ENCODE data around the gene ZMIZ1.

The ZMIZ1 gene

DNA sequence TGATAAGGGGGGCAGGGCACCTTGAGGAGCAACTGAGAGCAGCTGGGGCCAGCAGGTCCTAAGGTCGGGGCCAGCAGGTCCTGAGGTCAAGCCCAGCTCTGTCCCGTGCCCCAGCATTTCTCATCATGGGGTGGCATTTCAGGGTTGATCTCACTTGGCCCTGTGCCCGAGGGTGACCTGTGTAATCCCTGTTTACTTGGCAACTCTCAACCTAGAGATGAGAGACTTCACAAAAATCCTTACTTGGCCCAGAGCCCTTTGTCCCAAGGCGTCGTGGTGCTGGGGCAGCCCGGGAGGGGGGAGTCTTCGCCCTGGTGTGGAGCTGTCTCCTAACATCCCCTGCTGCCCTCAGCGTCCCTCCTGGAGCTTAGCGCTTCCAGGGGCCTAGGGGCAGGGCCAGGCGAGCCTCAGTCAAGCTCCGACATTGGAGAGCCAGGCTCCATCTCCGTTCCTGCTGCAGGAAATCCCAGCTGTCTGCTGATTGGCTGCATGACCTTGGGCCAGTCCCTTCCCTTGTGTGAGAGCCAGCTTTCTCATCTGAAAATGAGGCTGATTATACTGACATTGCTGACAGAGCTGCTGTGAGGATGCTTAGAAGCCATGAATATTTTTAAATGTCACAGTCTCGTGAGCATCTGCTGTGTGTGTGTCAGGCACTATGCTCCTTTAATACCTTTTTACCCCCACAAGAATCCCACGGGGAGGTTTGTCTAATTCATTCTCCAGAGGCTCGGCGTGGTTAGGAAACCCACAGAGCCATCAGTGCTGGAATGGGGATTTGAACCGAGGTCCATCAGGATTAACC, 94.3 kb downstream of the ZMIZ1 start:
- no peak overlapping the region for H3K4me3 Mint-ChIP-seq
- H3K4me1 Mint-ChIP-seq (ENCODE audit: low read depth) = no peaks in the 10 kb centered on the region
- no peak for DNase-seq
- H3K9me3 Mint-ChIP-seq = no peaks in the 10 kb centered on the region
- H3K27ac Mint-ChIP-seq = no peak overlapping the region
- H3K27me3 Mint-ChIP-seq = no peaks in the 10 kb centered on the region
- H3K36me3 Mint-ChIP-seq (ENCODE audit: low read depth) = no peaks in the 10 kb centered on the region

DNA sequence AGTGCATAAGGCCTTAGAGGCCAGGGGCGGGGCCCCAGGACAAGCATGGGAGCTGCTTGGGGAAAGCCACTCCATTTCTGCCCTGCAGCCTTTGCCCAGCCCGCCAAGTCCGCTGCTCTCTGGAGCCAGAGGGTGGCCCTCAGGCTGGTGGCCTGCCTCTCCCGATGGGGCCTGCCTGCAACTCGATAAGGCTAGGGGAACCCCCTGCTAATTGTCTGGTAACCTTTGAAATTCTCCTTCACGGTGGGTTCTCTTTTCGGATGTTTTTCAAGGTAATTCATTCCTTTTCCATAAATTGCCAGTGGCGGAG, 94.9 kb downstream of the ZMIZ1 start:
- Mint-ChIP-seq H3K9me3 (no peaks in the 10 kb centered on the region), H3K27me3 (no peaks in the 10 kb centered on the region), H3K4me1 (ENCODE audit: low read depth) (no peaks in the 10 kb centered on the region), H3K36me3 (ENCODE audit: low read depth) (no peaks in the 10 kb centered on the region), H3K27ac (no peak overlapping the region), H3K4me3 (no peak overlapping the region)
- no peak for DNase-seq

- no peak overlapping the region for H3K4me3 Mint-ChIP-seq
- no peak for DNase-seq
- no peaks in the 10 kb centered on the region for H3K9me3 Mint-ChIP-seq
- H3K36me3 Mint-ChIP-seq (ENCODE audit: low read depth) = no peaks in the 10 kb centered on the region
- H3K27ac Mint-ChIP-seq = no peak overlapping the region
- H3K4me1 Mint-ChIP-seq (ENCODE audit: low read depth) = no peaks in the 10 kb centered on the region
- H3K27me3 Mint-ChIP-seq = no peaks in the 10 kb centered on the region
These were observed 95.3 kb downstream of the ZMIZ1 start for GRCh38 chr10:79164075-79164474.

DNA sequence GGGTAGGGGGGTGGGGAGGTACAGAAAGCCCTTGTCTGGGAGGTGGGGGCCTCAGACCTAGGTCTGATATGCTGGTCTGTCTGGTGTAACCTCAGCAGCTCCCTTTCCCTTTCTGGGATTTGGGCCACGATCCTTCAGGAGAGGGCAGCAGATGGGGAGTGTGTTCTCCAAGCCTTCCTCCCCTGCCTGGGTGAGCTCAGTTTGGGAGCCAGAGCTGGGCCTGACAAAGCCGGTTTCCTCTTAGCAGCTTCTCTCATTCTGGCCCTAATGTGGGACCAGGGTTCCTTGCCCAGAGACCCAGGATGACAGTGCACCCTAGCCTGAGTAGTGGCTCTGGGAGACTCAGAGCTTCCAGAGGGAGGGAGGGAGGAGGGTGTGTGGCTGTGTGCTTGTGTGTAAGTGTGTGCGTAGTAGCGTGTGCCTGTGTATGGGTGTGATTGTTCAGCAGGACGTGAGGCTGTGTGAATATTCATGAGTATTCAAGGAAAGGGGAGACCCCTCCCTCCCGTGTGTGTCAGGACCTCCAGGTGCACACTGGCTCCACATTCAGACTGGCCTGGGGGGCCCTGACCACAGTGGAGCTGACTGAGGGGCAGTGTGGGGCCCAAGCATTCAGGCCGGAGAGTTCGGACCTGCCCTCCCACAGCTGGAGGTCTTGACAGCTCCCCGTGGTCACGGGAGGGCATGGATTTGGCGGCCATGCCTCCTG, 96.5 kb downstream of the ZMIZ1 start:
- Mint-ChIP-seq H3K36me3 (ENCODE audit: low read depth) (no peaks in the 10 kb centered on the region), H3K27ac (no peak overlapping the region), H3K27me3 (no peaks in the 10 kb centered on the region), H3K4me1 (ENCODE audit: low read depth) (no peaks in the 10 kb centered on the region), H3K4me3 (no peak overlapping the region), H3K9me3 (no peaks in the 10 kb centered on the region)
- DNase-seq = no peak

DNA sequence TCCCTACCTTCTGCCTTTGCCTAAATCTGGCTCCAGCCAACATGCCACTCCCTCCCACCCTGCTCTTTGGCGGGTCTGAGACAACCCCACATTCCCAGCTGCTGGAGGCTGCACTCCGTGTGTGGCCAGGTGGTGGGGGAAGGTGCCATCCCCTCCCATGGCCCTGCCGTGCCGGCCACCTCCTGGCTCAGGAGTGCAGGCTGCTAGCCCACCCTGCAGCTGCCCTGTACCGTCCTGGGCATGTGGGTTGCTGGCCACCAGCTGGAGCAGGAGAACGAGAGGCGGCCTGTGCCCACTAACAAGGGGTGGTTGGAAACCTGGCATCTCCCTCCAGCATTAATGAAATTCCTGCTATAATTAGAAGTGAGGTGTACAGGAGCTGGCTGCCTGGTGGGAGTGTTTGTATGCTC, 97.6 kb downstream of the ZMIZ1 start:
- H3K36me3 Mint-ChIP-seq (ENCODE audit: low read depth) = no peaks in the 10 kb centered on the region
- no peak for DNase-seq
- H3K27me3 Mint-ChIP-seq = no peaks in the 10 kb centered on the region
- no peaks in the 10 kb centered on the region for H3K4me1 Mint-ChIP-seq (ENCODE audit: low read depth)
- H3K27ac Mint-ChIP-seq = no peak overlapping the region
- H3K9me3 Mint-ChIP-seq = no peaks in the 10 kb centered on the region
- H3K4me3 Mint-ChIP-seq = no peak overlapping the region

GRCh38 chr10:79166741-79167140, 98.0 kb downstream of the ZMIZ1 start:
- H3K36me3 Mint-ChIP-seq (ENCODE audit: low read depth) = no peaks in the 10 kb centered on the region
- H3K27ac Mint-ChIP-seq = no peak overlapping the region
- no peaks in the 10 kb centered on the region for H3K27me3 Mint-ChIP-seq
- no peaks in the 10 kb centered on the region for H3K4me1 Mint-ChIP-seq (ENCODE audit: low read depth)
- H3K9me3 Mint-ChIP-seq = no peaks in the 10 kb centered on the region
- H3K4me3 Mint-ChIP-seq = no peak overlapping the region
- no peak for DNase-seq

DNA sequence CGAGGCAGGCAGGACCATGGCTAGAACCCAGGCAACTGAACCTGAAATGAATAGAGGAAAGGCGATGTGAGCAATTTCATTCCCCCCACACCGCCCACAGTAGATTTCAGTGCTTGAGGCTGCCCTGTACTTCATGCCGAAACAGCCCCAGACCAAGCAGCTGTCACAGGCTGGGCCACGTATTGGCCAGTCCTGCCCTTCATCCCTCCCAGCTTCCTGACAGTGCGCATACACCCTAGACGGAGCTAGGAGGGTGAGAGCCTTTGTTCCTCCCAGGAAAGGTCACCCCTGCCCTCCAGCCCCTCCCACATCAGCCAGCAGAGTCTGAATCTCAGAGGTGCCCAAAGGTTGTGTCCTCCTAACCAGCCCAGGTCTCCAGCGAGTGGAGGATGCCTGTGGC, 98.8 kb downstream of the ZMIZ1 start:
- Mint-ChIP-seq H3K27me3 (no peaks in the 10 kb centered on the region), H3K4me3 (no peak overlapping the region), H3K27ac (no peak overlapping the region), H3K36me3 (ENCODE audit: low read depth) (no peaks in the 10 kb centered on the region), H3K9me3 (no peaks in the 10 kb centered on the region), H3K4me1 (ENCODE audit: low read depth) (no peaks in the 10 kb centered on the region)
- no peak for DNase-seq

DNA sequence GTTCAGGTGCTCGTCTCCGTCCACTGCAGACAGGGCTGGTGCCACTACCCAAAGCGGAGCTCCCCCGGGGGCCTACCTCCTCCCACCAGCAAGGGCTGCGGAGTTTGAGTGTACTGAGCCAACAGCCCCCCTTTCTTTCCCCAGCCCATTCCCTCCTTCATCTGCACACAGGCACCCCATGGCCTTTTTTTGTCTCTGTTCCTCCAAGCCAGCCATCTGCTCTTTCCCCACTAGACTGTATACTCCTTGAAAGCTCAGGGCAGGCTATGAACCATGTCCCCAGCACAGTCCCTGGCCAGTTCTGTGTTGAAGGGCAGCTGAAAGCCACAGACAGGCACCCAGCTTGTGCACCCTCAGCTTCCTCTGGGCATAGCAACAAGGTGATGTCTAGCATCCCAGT, 99.4 kb downstream of the ZMIZ1 start:
- Mint-ChIP-seq H3K27me3 (no peaks in the 10 kb centered on the region), H3K4me1 (ENCODE audit: low read depth) (no peaks in the 10 kb centered on the region), H3K27ac (no peak overlapping the region), H3K36me3 (ENCODE audit: low read depth) (no peaks in the 10 kb centered on the region), H3K4me3 (no peak overlapping the region), H3K9me3 (no peaks in the 10 kb centered on the region)
- DNase-seq = no peak

- DNase-seq = no peak
- no peak overlapping the region for H3K4me3 Mint-ChIP-seq
- no peaks in the 10 kb centered on the region for H3K27me3 Mint-ChIP-seq
- no peaks in the 10 kb centered on the region for H3K9me3 Mint-ChIP-seq
- no peaks in the 10 kb centered on the region for H3K36me3 Mint-ChIP-seq (ENCODE audit: low read depth)
- no peak overlapping the region for H3K27ac Mint-ChIP-seq
- no peaks in the 10 kb centered on the region for H3K4me1 Mint-ChIP-seq (ENCODE audit: low read depth)
These were observed 101.5 kb downstream of the ZMIZ1 start for GRCh38 chr10:79170226-79170752.

GRCh38 chr10:79170993-79171392, 102.2 kb downstream of the ZMIZ1 start:
- no peak overlapping the region for H3K4me3 Mint-ChIP-seq
- no peaks in the 10 kb centered on the region for H3K4me1 Mint-ChIP-seq (ENCODE audit: low read depth)
- no peaks in the 10 kb centered on the region for H3K27me3 Mint-ChIP-seq

GRCh38 chr10:79171504-79171903, 102.7 kb downstream of the ZMIZ1 start:
- H3K4me1 Mint-ChIP-seq (ENCODE audit: low read depth) = no peaks in the 10 kb centered on the region
- no peaks in the 10 kb centered on the region for H3K9me3 Mint-ChIP-seq
- no peak overlapping the region for H3K27ac Mint-ChIP-seq
- DNase-seq = no peak
- H3K36me3 Mint-ChIP-seq (ENCODE audit: low read depth) = no peaks in the 10 kb centered on the region
- no peaks in the 10 kb centered on the region for H3K27me3 Mint-ChIP-seq
- no peak overlapping the region for H3K4me3 Mint-ChIP-seq

More at GRCh38 chr10:79170993-79171392, 102.2 kb downstream of the ZMIZ1 start:
- no peak for DNase-seq
- Mint-ChIP-seq H3K27ac (no peak overlapping the region), H3K9me3 (no peaks in the 10 kb centered on the region), H3K36me3 (ENCODE audit: low read depth) (no peaks in the 10 kb centered on the region)

- H3K27ac Mint-ChIP-seq = no peak overlapping the region
- H3K27me3 Mint-ChIP-seq = no peaks in the 10 kb centered on the region
- DNase-seq = no peak
- H3K4me3 Mint-ChIP-seq = no peak overlapping the region
- H3K9me3 Mint-ChIP-seq = no peaks in the 10 kb centered on the region
- H3K4me1 Mint-ChIP-seq (ENCODE audit: low read depth) = no peaks in the 10 kb centered on the region
- H3K36me3 Mint-ChIP-seq (ENCODE audit: low read depth) = no peaks in the 10 kb centered on the region
These were observed 104.1 kb downstream of the ZMIZ1 start for GRCh38 chr10:79172881-79173280.

GRCh38 chr10:79173582-79174262, 105.0 kb downstream of the ZMIZ1 start:
- Mint-ChIP-seq H3K27me3 (no peaks in the 10 kb centered on the region), H3K27ac (no peak overlapping the region), H3K4me1 (ENCODE audit: low read depth) (no peaks in the 10 kb centered on the region), H3K4me3 (no peak overlapping the region), H3K9me3 (no peaks in the 10 kb centered on the region), H3K36me3 (ENCODE audit: low read depth) (no peaks in the 10 kb centered on the region)
- no peak for DNase-seq

GRCh38 chr10:79176052-79176501, 107.3 kb downstream of the ZMIZ1 start:
- DNase-seq = no peak
- Mint-ChIP-seq H3K27ac (no peak overlapping the region), H3K4me3 (no peak overlapping the region), H3K9me3 (no peaks in the 10 kb centered on the region), H3K36me3 (ENCODE audit: low read depth) (no peaks in the 10 kb centered on the region), H3K4me1 (ENCODE audit: low read depth) (no peaks in the 10 kb centered on the region), H3K27me3 (no peaks in the 10 kb centered on the region)
